HG02759 (cell line): ENCODE results near the gene AKAP14.
"Not testable (repeated sequence)": the region's sequence is repeated elsewhere in the genome, so short reads cannot be mapped to it uniquely, and the experiment has no call there.

ENCODE experiments used
- ATAC-seq: cut with Tn5 transposase; IDR thresholded peaks from one replicate; pipeline ENCODE4 v1.9.1; 2021; ENCODE audit warnings: mild to moderate bottlenecking, moderate library complexity; ENCODE audit not compliant: unreplicated experiment

AKAP14 gene

GRCh38 chrX:119895843-119896326 is at the start of gene AKAP14:
AKAP14 (plus strand) TSS chrX:119895893; CDS start chrX:119903224, 7,331 bp downstream.
- ATAC-seq = no peak

GRCh38 chrX:119852382-119853353 is 43.0 kb upstream of the AKAP14 start, which contains the start of gene UPF3B:
UPF3B (minus strand) TSS chrX:119852963; CDS start chrX:119852928, 35 bp downstream.
- ATAC-seq = peak; percentile 97

- no peak for ATAC-seq
These were observed 42.2 kb upstream of the AKAP14 start for GRCh38 chrX:119853444-119853843.

- ATAC-seq = peak; percentile 12
These were observed 25.0 kb upstream of the AKAP14 start for GRCh38 chrX:119870626-119871131.

GRCh38 chrX:119871245-119871598 is 24.5 kb upstream of the AKAP14 start:
- peak; percentile 49 for ATAC-seq

GRCh38 chrX:119871599-119872395 is 23.9 kb upstream of the AKAP14 start, which contains the start of the genes NDUFA1 and RNF113A:
NDUFA1 (plus strand) TSS chrX:119871832; CDS start chrX:119871912, 80 bp downstream.
RNF113A (minus strand) TSS chrX:119871733; CDS start chrX:119871613, 120 bp downstream.
- peak; percentile 96 for ATAC-seq

GRCh38 chrX:119878740-119879139 is 17.0 kb upstream of the AKAP14 start:
- no peak for ATAC-seq

GRCh38 chrX:119880076-119880475 is 15.6 kb upstream of the AKAP14 start:
- ATAC-seq = no peak

- ATAC-seq = peak; percentile 83
These were observed 14.9 kb upstream of the AKAP14 start for GRCh38 chrX:119880552-119881437.

GRCh38 chrX:119885554-119886428 is 9.9 kb upstream of the AKAP14 start:
- ATAC-seq = no peak

GRCh38 chrX:119887721-119888425 is 7.8 kb upstream of the AKAP14 start:
- ATAC-seq = peak; percentile 89

GRCh38 chrX:119890626-119891025 is 5.1 kb upstream of the AKAP14 start:
- not testable (repeated sequence) for ATAC-seq

- not testable (repeated sequence) for ATAC-seq
These were observed 3.6 kb upstream of the AKAP14 start for GRCh38 chrX:119891961-119892692.

- ATAC-seq = no peak
These were observed 3.4 kb downstream of the AKAP14 start for GRCh38 chrX:119899125-119899524.

- ATAC-seq = no peak
These were observed 5.3 kb downstream of the AKAP14 start for GRCh38 chrX:119900976-119901375.

- no peak for ATAC-seq
These were observed 20.6 kb downstream of the AKAP14 start for GRCh38 chrX:119916310-119916709.

GRCh38 chrX:119917877-119918276 is 22.2 kb downstream of the AKAP14 start:
- no peak for ATAC-seq
